HepG2 (cell line): ENCODE data around the gene BTRC.

ENCODE experiments used
- EZH2 ChIP-seq: conservative IDR thresholded peaks from 2 replicates; pipeline ENCODE4 v1.6.1; 2012; ENCODE audit warnings: mild to moderate bottlenecking, low read depth, low read length, moderate library complexity
- RAD21 ChIP-seq: fragments of 450-650 bp; formaldehyde crosslinking; IDR thresholded peaks from 2 replicates; pipeline ENCODE4 v1.5.0; 2020; ENCODE audit warnings: mild to moderate bottlenecking
- SMARCE1 ChIP-seq: fragments of 450-650 bp; IDR thresholded peaks from 2 replicates; pipeline ENCODE4 v1.6.1; 2017; ENCODE audit warnings: borderline replicate concordance
- ZBTB21 ChIP-seq: sonication (generic); formaldehyde crosslinking; IDR thresholded peaks from 2 replicates; pipeline ENCODE4 v1.4.0; 2020; ENCODE audit warnings: missing genetic modification reagents
- ZNF678 ChIP-seq: sonication (generic); formaldehyde crosslinking; IDR thresholded peaks from 2 replicates; pipeline ENCODE4 v1.4.0; 2020; ENCODE audit warnings: mild to moderate bottlenecking, missing genetic modification reagents
- TF ChIP-seq, protein P1 (sequence below): sonication (generic); formaldehyde crosslinking; IDR thresholded peaks from 2 replicates; pipeline ENCODE4 v1.5.0; 2020; ENCODE audit warnings: mild to moderate bottlenecking, missing genetic modification reagents, moderate library complexity
- TF ChIP-seq, protein P2 (sequence below): sonication (generic); formaldehyde crosslinking; conservative IDR thresholded peaks from 2 replicates; pipeline ENCODE4 v1.8.1; 2023; ENCODE audit warnings: missing genetic modification reagents

DNA sequence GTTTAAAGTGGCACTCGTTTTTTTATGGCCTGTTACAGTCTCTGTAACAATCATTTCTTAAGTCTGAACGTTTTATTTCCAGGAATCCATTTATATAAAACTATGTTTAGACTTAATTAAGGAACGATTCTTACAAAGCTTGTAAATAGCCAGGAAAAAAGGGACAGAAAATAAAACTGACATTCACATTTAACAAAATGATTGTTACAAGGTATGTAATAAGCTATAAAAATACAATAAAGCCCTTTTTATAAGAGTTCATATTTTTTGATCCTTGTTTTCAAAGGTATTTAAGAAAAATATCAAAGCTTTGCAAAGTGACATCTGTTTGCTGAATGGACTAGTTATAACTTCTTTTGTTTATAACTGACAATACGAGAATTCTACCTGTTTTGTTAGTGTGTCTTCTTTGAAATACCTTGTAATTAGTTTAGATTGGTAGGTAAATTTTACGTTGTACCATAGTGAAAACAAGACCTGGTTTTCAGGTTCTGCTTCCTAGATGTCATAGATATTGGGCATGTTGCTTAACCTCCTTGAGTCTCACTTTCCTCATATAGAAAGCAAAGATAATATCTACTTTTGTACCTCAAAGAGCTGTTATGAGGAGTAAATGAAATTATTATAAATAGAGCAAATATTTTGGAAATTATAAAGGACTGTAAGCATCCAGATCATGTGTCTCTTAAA lies 25.8 kb downstream of the BTRC start:
- TF ChIP-seq SMARCE1, result no peak
- TF ChIP-seq RAD21 (CRISPR knock-in tag), result no peak
- no peak for TF ChIP-seq ZNF678 (CRISPR knock-in tag)
- no peak for TF ChIP-seq EZH2
- TF ChIP-seq, protein P1, sequence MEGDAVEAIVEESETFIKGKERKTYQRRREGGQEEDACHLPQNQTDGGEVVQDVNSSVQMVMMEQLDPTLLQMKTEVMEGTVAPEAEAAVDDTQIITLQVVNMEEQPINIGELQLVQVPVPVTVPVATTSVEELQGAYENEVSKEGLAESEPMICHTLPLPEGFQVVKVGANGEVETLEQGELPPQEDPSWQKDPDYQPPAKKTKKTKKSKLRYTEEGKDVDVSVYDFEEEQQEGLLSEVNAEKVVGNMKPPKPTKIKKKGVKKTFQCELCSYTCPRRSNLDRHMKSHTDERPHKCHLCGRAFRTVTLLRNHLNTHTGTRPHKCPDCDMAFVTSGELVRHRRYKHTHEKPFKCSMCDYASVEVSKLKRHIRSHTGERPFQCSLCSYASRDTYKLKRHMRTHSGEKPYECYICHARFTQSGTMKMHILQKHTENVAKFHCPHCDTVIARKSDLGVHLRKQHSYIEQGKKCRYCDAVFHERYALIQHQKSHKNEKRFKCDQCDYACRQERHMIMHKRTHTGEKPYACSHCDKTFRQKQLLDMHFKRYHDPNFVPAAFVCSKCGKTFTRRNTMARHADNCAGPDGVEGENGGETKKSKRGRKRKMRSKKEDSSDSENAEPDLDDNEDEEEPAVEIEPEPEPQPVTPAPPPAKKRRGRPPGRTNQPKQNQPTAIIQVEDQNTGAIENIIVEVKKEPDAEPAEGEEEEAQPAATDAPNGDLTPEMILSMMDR (CRISPR knock-in tag), result no peak
- TF ChIP-seq, protein P2, sequence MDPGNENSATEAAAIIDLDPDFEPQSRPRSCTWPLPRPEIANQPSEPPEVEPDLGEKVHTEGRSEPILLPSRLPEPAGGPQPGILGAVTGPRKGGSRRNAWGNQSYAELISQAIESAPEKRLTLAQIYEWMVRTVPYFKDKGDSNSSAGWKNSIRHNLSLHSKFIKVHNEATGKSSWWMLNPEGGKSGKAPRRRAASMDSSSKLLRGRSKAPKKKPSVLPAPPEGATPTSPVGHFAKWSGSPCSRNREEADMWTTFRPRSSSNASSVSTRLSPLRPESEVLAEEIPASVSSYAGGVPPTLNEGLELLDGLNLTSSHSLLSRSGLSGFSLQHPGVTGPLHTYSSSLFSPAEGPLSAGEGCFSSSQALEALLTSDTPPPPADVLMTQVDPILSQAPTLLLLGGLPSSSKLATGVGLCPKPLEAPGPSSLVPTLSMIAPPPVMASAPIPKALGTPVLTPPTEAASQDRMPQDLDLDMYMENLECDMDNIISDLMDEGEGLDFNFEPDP (CRISPR knock-in tag), result no peak
- no peak for TF ChIP-seq ZBTB21 (CRISPR knock-in tag)
